GM23338 (cell line): ENCODE results near the gene ARL4D.

Source experiments
- CTCF ChIP-seq, 2 experiments: fragments of 200-600 bp in 1 of 2; sonication (generic) in 1 of 2; conservative IDR thresholded peaks; 2 replicates each; pipeline versions ENCODE4 v1.5.1 to v1.6.1; 2016 to 2017; ENCODE audit warnings: antibody characterized with exemption in 2 of 2, low read depth in 2 of 2, mild to moderate bottlenecking in 2 of 2, moderate library complexity in 1 of 2
- ETS1 ChIP-seq: IDR thresholded peaks from 2 replicates; pipeline ENCODE4 v1.6.1; 2016; ENCODE audit warnings: antibody characterized with exemption
- EZH2 ChIP-seq: fragments of 200-600 bp; sonication (generic); IDR thresholded peaks from one replicate; pipeline ENCODE4 v1.8.0; 2017; ENCODE audit warnings: antibody characterized with exemption, mild to moderate bottlenecking, low read depth; ENCODE audit not compliant: unreplicated experiment
- EZH2phosphoT487 ChIP-seq: fragments of 200-600 bp; sonication (generic); IDR thresholded peaks from one replicate; pipeline ENCODE4 v1.8.1; 2018; ENCODE audit warnings: antibody characterized with exemption; ENCODE audit not compliant: unreplicated experiment
- JUNB ChIP-seq: IDR thresholded peaks from one replicate; pipeline ENCODE4 v1.6.1; 2016; ENCODE audit warnings: antibody characterized with exemption; ENCODE audit not compliant: unreplicated experiment
- NANOG ChIP-seq: IDR thresholded peaks from 2 replicates; pipeline ENCODE4 v1.6.1; 2016; ENCODE audit warnings: antibody characterized with exemption, borderline replicate concordance
- POLR2AphosphoS5 ChIP-seq: IDR thresholded peaks from 2 replicates; pipeline ENCODE4 v1.6.1; 2016; ENCODE audit warnings: antibody characterized with exemption, low read depth
- REST ChIP-seq: IDR thresholded peaks from one replicate; pipeline ENCODE4 v1.6.1; 2018; ENCODE audit warnings: antibody characterized with exemption; ENCODE audit not compliant: unreplicated experiment
- STAT1 ChIP-seq: IDR thresholded peaks from one replicate; pipeline ENCODE4 v1.6.1; 2016; ENCODE audit warnings: antibody characterized with exemption; ENCODE audit not compliant: unreplicated experiment
- ZNF114 ChIP-seq: fragments of 250-450 bp; sonication (Bioruptor Pico); IDR thresholded peaks from 2 replicates; pipeline ENCODE4 v1.5.0; 2020; ENCODE audit warnings: mild to moderate bottlenecking, moderate library complexity

GRCh38 chr17:43396491-43397060 lies 2.2 kb upstream of the ARL4D start:
- TF ChIP-seq EZH2 = no peak
- TF ChIP-seq JUNB = no peak
- no peak for TF ChIP-seq CTCF (conservative IDR thresholded peaks at IDR 0.05; ENCODE audit: low read depth in 2 of 2)
- TF ChIP-seq REST = no peak
- TF ChIP-seq EZH2phosphoT487 = no peak
- no peak for TF ChIP-seq POLR2AphosphoS5
- no peak for TF ChIP-seq STAT1
- TF ChIP-seq ETS1 = no peak
- no peak for TF ChIP-seq ZNF114 (CRISPR knock-in tag)
- TF ChIP-seq NANOG = no peak
